ENCODE results near the gene CYS1.

GRCh38 chr2:10048501-10049171, 31.6 kb downstream of the CYS1 start:
- no peak for TF ChIP-seq SUZ12 (IDR thresholded peaks at IDR 0.05; ENCODE audit: extremely low read depth, insufficient read depth, insufficient read length)
- TF ChIP-seq ZNF274 (IDR thresholded peaks at IDR 0.05; ENCODE audit: low read depth, low read length), result no peak
- no peak for TF ChIP-seq YY1 (IDR thresholded peaks at IDR 0.05; ENCODE audit: insufficient read depth, insufficient read length)

All from NT2/D1 (cell line).